SK-N-SH treated with all-trans-retinoic acid at 6 μM for 48 hours (cell line): ENCODE data around the gene SLC25A30.
"Not testable (repeated sequence)": the region's sequence is repeated elsewhere in the genome, so short reads cannot be mapped to it uniquely, and the experiment has no call there.

Experiments
- ATAC-seq: fragments of 200-7000 bp; cut with Tn5 transposase; 3 replicates; pipeline ENCODE4 v1.9.1; 2020; ENCODE audit warnings: mild to moderate bottlenecking, moderate library complexity
- ARNTL ChIP-seq: fragments of 450-650 bp; formaldehyde crosslinking; IDR thresholded peaks from 2 replicates; pipeline ENCODE4 v1.5.0; 2020; ENCODE audit warnings: low read depth, mild to moderate bottlenecking, moderate library complexity, borderline replicate concordance
- BACH2 ChIP-seq: fragments of 250-450 bp; sonication (Bioruptor Pico); IDR thresholded peaks from 2 replicates; pipeline ENCODE4 v1.9.0; 2021; ENCODE audit warnings: mild to moderate bottlenecking, borderline replicate concordance
- CSDC2 ChIP-seq: fragments of 250-450 bp; sonication (Bioruptor Pico); IDR thresholded peaks from 2 replicates; pipeline ENCODE4 v1.5.0; 2020; ENCODE audit warnings: mild to moderate bottlenecking, moderate library complexity
- CSRNP3 ChIP-seq: fragments of 250-450 bp; sonication (Bioruptor Pico); IDR thresholded peaks from 2 replicates; pipeline ENCODE4 v1.5.1; 2021; ENCODE audit warnings: mild to moderate bottlenecking, moderate library complexity
- GLIS3 ChIP-seq: fragments of 250-450 bp; sonication (Bioruptor Pico); IDR thresholded peaks from 2 replicates; pipeline ENCODE4 v1.5.0; 2020; ENCODE audit warnings: mild to moderate bottlenecking, moderate library complexity
- ISL1 ChIP-seq: fragments of 250-450 bp; sonication (Bioruptor Pico); IDR thresholded peaks from 2 replicates; pipeline ENCODE4 v2.1.2; 2022; ENCODE audit warnings: mild to moderate bottlenecking, moderate library complexity
- OSR1 ChIP-seq: fragments of 250-450 bp; sonication (Bioruptor Pico); IDR thresholded peaks from 2 replicates; pipeline ENCODE4 v1.8.0; 2022; ENCODE audit warnings: moderate library complexity, mild to moderate bottlenecking, inconsistent platforms
- SNAI2 ChIP-seq: fragments of 250-450 bp; sonication (Bioruptor Pico); IDR thresholded peaks from 2 replicates; pipeline ENCODE4 v1.5.0; 2020; ENCODE audit warnings: mild to moderate bottlenecking, moderate library complexity
- TCF4 ChIP-seq: fragments of 250-450 bp; sonication (Bioruptor Pico); IDR thresholded peaks from 2 replicates; pipeline ENCODE4 v1.8.0; 2021; ENCODE audit warnings: mild to moderate bottlenecking, moderate library complexity, borderline replicate concordance
- TOX ChIP-seq: fragments of 250-450 bp; sonication (Bioruptor Pico); IDR thresholded peaks from 2 replicates; pipeline ENCODE4 v1.8.0; 2021; ENCODE audit warnings: mild to moderate bottlenecking, moderate library complexity, borderline replicate concordance
- ZC3H10 ChIP-seq: fragments of 250-450 bp; sonication (Bioruptor Pico); IDR thresholded peaks from 2 replicates; pipeline ENCODE4 v1.5.1; 2021; ENCODE audit warnings: mild to moderate bottlenecking, moderate library complexity
- ZFP30 ChIP-seq: fragments of 450-650 bp; formaldehyde crosslinking; IDR thresholded peaks from 2 replicates; pipeline ENCODE4 v1.5.0; 2022; ENCODE audit warnings: mild to moderate bottlenecking, moderate library complexity
- ZNF70 ChIP-seq: fragments of 450-650 bp; formaldehyde crosslinking; IDR thresholded peaks from 2 replicates; pipeline ENCODE4 v1.5.0; 2020; ENCODE audit warnings: mild to moderate bottlenecking, moderate library complexity
- ZNF8 ChIP-seq: fragments of 450-650 bp; formaldehyde crosslinking; IDR thresholded peaks from 2 replicates; pipeline ENCODE4 v1.5.0; 2020; ENCODE audit warnings: mild to moderate bottlenecking, moderate library complexity
- TF ChIP-seq, protein P1 (sequence below): fragments of 250-450 bp; sonication (Bioruptor Pico); IDR thresholded peaks from 2 replicates; pipeline ENCODE4 v1.5.1; 2020; ENCODE audit warnings: low read depth, mild to moderate bottlenecking, moderate library complexity
- TF ChIP-seq, protein P2 (sequence below): fragments of 250-450 bp; sonication (Bioruptor Pico); IDR thresholded peaks from 2 replicates; pipeline ENCODE4 v1.5.0; 2020; ENCODE audit warnings: mild to moderate bottlenecking, moderate library complexity
- TF ChIP-seq, protein P3 (sequence below): fragments of 250-450 bp; sonication (Bioruptor Pico); IDR thresholded peaks from 2 replicates; pipeline ENCODE4 v1.8.0; 2021; ENCODE audit warnings: low read depth, mild to moderate bottlenecking, moderate library complexity, borderline replicate concordance
- TF ChIP-seq, protein P4 (sequence below): fragments of 250-450 bp; sonication (Bioruptor Pico); IDR thresholded peaks from 2 replicates; pipeline ENCODE4 v1.8.0; 2020; ENCODE audit warnings: mild to moderate bottlenecking, moderate library complexity, borderline replicate concordance

SLC25A30 gene

DNA sequence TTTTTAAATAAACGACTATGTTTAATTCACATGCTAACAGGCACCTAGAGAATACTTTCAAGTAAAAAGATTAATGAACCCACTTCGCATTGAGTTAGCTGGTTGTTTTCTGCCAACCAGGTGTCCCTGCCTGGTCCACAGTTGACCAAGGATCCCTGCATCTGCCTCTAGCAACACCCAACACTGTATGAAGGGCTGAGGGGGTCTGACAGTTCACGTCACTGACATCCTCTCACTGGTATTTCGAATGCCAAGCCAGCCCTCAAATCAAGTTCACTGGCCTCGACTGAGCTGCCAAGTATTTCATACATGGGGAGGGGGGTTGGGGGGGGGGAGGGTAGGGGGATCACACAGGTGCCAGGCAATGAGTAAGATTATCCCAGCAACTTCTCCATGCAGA, 25.4 kb downstream of the SLC25A30 start:
- TF ChIP-seq ZFP30 (CRISPR knock-in tag), result no peak
- TF ChIP-seq ZNF8 (CRISPR knock-in tag), result no peak
- TF ChIP-seq, protein P1, sequence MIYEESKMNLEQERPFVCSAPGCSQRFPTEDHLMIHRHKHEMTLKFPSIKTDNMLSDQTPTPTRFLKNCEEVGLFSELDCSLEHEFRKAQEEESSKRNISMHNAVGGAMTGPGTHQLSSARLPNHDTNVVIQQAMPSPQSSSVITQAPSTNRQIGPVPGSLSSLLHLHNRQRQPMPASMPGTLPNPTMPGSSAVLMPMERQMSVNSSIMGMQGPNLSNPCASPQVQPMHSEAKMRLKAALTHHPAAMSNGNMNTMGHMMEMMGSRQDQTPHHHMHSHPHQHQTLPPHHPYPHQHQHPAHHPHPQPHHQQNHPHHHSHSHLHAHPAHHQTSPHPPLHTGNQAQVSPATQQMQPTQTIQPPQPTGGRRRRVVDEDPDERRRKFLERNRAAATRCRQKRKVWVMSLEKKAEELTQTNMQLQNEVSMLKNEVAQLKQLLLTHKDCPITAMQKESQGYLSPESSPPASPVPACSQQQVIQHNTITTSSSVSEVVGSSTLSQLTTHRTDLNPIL (CRISPR knock-in tag), result no peak
- no peak for TF ChIP-seq ARNTL (CRISPR knock-in tag)
- no peak for ATAC-seq

DNA sequence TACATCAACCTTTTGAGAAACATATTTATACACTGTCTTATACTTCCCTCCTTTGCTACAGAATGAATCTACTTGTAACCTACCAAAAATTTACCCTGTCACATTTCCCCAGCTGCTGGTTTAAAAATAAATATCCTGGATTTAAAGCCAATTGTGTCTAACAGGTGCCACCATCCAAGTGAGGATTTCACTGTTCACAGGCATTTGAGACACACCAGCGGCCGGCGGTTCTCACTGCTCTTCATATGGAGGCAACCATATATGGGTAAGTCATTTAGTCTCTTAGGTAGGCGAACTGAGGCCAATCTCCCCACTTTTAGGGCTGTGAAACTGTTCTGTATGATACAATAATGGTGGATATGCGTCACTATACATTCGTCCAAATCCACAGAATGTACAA, 26.2 kb downstream of the SLC25A30 start:
- ATAC-seq, result no peak
- TF ChIP-seq, protein P2, sequence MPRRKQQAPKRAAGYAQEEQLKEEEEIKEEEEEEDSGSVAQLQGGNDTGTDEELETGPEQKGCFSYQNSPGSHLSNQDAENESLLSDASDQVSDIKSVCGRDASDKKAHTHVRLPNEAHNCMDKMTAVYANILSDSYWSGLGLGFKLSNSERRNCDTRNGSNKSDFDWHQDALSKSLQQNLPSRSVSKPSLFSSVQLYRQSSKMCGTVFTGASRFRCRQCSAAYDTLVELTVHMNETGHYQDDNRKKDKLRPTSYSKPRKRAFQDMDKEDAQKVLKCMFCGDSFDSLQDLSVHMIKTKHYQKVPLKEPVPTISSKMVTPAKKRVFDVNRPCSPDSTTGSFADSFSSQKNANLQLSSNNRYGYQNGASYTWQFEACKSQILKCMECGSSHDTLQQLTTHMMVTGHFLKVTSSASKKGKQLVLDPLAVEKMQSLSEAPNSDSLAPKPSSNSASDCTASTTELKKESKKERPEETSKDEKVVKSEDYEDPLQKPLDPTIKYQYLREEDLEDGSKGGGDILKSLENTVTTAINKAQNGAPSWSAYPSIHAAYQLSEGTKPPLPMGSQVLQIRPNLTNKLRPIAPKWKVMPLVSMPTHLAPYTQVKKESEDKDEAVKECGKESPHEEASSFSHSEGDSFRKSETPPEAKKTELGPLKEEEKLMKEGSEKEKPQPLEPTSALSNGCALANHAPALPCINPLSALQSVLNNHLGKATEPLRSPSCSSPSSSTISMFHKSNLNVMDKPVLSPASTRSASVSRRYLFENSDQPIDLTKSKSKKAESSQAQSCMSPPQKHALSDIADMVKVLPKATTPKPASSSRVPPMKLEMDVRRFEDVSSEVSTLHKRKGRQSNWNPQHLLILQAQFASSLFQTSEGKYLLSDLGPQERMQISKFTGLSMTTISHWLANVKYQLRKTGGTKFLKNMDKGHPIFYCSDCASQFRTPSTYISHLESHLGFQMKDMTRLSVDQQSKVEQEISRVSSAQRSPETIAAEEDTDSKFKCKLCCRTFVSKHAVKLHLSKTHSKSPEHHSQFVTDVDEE (CRISPR knock-in tag), result no peak
- TF ChIP-seq OSR1 (CRISPR knock-in tag) (no peak), CSRNP3 (CRISPR knock-in tag) (no peak), ARNTL (CRISPR knock-in tag) (no peak), ZNF8 (CRISPR knock-in tag) (no peak), ZC3H10 (CRISPR knock-in tag) (no peak), CSDC2 (CRISPR knock-in tag) (no peak), SNAI2 (CRISPR knock-in tag) (no peak), ISL1 (CRISPR knock-in tag) (no peak), ZNF70 (CRISPR knock-in tag) (no peak), BACH2 (CRISPR knock-in tag) (no peak), GLIS3 (no peak), ZFP30 (CRISPR knock-in tag) (no peak)
- TF ChIP-seq, protein P3, sequence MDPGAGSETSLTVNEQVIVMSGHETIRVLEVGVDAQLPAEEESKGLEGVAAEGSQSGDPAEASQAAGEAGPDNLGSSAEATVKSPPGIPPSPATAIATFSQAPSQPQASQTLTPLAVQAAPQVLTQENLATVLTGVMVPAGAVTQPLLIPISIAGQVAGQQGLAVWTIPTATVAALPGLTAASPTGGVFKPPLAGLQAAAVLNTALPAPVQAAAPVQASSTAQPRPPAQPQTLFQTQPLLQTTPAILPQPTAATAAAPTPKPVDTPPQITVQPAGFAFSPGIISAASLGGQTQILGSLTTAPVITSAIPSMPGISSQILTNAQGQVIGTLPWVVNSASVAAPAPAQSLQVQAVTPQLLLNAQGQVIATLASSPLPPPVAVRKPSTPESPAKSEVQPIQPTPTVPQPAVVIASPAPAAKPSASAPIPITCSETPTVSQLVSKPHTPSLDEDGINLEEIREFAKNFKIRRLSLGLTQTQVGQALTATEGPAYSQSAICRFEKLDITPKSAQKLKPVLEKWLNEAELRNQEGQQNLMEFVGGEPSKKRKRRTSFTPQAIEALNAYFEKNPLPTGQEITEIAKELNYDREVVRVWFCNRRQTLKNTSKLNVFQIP (CRISPR knock-in tag), result no peak
- TF ChIP-seq, protein P1 (CRISPR knock-in tag), result no peak

GRCh38 chr13:45391128-45391527, 27.0 kb downstream of the SLC25A30 start:
- peak; percentile 38; the same call in 1 of the 3 replicates for ATAC-seq

- ATAC-seq, result not testable (repeated sequence)
Observed at GRCh38 chr13:45390348-45390747, 27.8 kb downstream of the SLC25A30 start.

DNA sequence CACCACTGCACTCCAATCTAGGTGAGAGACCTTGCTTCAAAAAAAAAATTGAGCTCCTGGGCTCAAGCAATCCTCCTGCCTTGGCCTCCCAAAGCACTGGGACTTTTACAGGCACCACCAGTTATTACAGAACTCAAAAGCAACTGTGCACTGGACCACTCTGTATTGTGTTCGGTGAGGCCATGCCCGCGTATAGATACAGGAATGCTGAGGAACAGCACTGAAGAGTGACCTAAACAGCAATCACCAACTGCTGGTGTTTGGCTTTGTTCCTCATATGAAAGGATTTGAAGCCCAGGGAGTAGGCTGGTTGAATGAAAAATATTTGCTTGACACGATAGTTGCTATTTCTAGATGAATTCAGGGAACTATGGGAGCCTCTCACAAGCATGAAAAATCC, 29.5 kb downstream of the SLC25A30 start:
- TF ChIP-seq OSR1 (CRISPR knock-in tag), result no peak
- no peak for TF ChIP-seq CSRNP3 (CRISPR knock-in tag)
- TF ChIP-seq TOX (CRISPR knock-in tag), result no peak
- TF ChIP-seq ZC3H10 (CRISPR knock-in tag), result no peak
- TF ChIP-seq ARNTL (CRISPR knock-in tag), result no peak
- TF ChIP-seq, protein P3 (CRISPR knock-in tag), result no peak
- no peak for TF ChIP-seq SNAI2 (CRISPR knock-in tag)
- no peak for TF ChIP-seq TCF4 (CRISPR knock-in tag)
- TF ChIP-seq, protein P4, sequence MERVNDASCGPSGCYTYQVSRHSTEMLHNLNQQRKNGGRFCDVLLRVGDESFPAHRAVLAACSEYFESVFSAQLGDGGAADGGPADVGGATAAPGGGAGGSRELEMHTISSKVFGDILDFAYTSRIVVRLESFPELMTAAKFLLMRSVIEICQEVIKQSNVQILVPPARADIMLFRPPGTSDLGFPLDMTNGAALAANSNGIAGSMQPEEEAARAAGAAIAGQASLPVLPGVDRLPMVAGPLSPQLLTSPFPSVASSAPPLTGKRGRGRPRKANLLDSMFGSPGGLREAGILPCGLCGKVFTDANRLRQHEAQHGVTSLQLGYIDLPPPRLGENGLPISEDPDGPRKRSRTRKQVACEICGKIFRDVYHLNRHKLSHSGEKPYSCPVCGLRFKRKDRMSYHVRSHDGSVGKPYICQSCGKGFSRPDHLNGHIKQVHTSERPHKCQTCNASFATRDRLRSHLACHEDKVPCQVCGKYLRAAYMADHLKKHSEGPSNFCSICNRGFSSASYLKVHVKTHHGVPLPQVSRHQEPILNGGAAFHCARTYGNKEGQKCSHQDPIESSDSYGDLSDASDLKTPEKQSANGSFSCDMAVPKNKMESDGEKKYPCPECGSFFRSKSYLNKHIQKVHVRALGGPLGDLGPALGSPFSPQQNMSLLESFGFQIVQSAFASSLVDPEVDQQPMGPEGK (CRISPR knock-in tag), result no peak
- TF ChIP-seq ZNF70 (CRISPR knock-in tag), result no peak
- TF ChIP-seq CSDC2 (CRISPR knock-in tag), result no peak

More for the DNA sequence above, 29.5 kb downstream of the SLC25A30 start:
- ATAC-seq, result no peak
